ENCODE measurements around the gene PGM3.

DNA sequence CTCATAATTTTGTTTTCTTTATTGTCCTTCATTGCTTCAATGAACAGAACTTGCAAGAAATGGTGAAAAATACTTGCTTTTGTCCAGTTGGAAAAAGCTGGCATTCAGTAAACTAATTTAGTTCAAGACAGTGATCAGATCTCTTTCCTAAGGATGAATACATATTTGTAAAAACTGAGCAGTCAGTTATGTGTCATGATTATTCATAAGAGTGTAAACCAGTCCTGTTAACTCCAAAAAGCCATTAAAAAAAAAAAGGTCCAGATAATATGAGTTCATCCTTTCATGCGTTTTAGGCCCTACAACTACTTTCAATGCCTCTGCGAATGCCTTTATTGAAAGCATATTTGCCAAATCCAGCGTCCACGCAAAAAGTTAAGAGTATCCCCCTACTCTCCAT is 609 bp downstream of the PGM3 start:
- TF ChIP-seq RCOR1 (IDR thresholded peaks at IDR 0.05; ENCODE audit: low read length): no peak
- TF ChIP-seq EP300 (IDR thresholded peaks at IDR 0.05; ENCODE audit: borderline replicate concordance in 1 of 2, low read depth in 1 of 2, low read length in 1 of 2): no peak
- TF ChIP-seq, protein P1, sequence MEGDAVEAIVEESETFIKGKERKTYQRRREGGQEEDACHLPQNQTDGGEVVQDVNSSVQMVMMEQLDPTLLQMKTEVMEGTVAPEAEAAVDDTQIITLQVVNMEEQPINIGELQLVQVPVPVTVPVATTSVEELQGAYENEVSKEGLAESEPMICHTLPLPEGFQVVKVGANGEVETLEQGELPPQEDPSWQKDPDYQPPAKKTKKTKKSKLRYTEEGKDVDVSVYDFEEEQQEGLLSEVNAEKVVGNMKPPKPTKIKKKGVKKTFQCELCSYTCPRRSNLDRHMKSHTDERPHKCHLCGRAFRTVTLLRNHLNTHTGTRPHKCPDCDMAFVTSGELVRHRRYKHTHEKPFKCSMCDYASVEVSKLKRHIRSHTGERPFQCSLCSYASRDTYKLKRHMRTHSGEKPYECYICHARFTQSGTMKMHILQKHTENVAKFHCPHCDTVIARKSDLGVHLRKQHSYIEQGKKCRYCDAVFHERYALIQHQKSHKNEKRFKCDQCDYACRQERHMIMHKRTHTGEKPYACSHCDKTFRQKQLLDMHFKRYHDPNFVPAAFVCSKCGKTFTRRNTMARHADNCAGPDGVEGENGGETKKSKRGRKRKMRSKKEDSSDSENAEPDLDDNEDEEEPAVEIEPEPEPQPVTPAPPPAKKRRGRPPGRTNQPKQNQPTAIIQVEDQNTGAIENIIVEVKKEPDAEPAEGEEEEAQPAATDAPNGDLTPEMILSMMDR (IDR thresholded peaks at IDR 0.05): no peak
- no peak for TF ChIP-seq ELF1 (IDR thresholded peaks at IDR 0.05)
- no peak for TF ChIP-seq TCF12 (IDR thresholded peaks at IDR 0.05)
- TF ChIP-seq SIN3A (IDR thresholded peaks at IDR 0.05; ENCODE audit: borderline replicate concordance, low read depth, low read length): no peak
- TF ChIP-seq, protein P2, sequence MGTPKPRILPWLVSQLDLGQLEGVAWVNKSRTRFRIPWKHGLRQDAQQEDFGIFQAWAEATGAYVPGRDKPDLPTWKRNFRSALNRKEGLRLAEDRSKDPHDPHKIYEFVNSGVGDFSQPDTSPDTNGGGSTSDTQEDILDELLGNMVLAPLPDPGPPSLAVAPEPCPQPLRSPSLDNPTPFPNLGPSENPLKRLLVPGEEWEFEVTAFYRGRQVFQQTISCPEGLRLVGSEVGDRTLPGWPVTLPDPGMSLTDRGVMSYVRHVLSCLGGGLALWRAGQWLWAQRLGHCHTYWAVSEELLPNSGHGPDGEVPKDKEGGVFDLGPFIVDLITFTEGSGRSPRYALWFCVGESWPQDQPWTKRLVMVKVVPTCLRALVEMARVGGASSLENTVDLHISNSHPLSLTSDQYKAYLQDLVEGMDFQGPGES (IDR thresholded peaks at IDR 0.05; ENCODE audit: low read depth, low read length): no peak
- TF ChIP-seq, protein P3, sequence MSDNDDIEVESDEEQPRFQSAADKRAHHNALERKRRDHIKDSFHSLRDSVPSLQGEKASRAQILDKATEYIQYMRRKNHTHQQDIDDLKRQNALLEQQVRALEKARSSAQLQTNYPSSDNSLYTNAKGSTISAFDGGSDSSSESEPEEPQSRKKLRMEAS (IDR thresholded peaks at IDR 0.05; ENCODE audit: low read depth): no peak
- TF ChIP-seq POLR2AphosphoS5 (IDR thresholded peaks at IDR 0.05; ENCODE audit: low read depth, low read length): no peak
- no peak for TF ChIP-seq CHD2 (IDR thresholded peaks at IDR 0.05; ENCODE audit: low read length, partially characterized antibody)
